T-helper 17 cell (primary cell): ENCODE data around the gene ALOX5. TPM values are rescaled to one million over a fixed set of nuclear protein-coding genes. Genes with fewer than 3 reads are reported as not detected.
"Not testable (repeated sequence)": the region's sequence is repeated elsewhere in the genome, so short reads cannot be mapped to it uniquely, and the experiment has no call there.

Experiments used
- ATAC-seq: fragments of 150-1000 bp; cut with Tn5 transposase; 2 replicates; pipeline ENCODE4 v1.10.0; 2021; ENCODE audit warnings: mild to moderate bottlenecking, moderate library complexity
- DNase-seq, 3 donors: peaks; one replicate each; pipeline versions ENCODE4 v3.0.0 to v3.0.0-alpha.2; 2020 to 2021
- H3K9me3 ChIP-seq: one replicate; pipeline ENCODE4 v1.7.0; 2013; ENCODE audit warnings: low read length, mild to moderate bottlenecking; ENCODE audit not compliant: control insufficient read depth, poor library complexity, severe bottlenecking
- H3K27ac Mint-ChIP-seq: one replicate; pipeline ENCODE4 v1.8.0; 2022; ENCODE audit warnings: mild to moderate bottlenecking, moderate library complexity, mixed read lengths
- H3K27me3 Mint-ChIP-seq: one replicate; pipeline ENCODE4 v1.8.0; 2022; ENCODE audit warnings: mixed read lengths
- H3K36me3 Mint-ChIP-seq: one replicate; pipeline ENCODE4 v1.8.0; 2022; ENCODE audit warnings: low read depth, mixed read lengths
- H3K4me1 Mint-ChIP-seq: one replicate; pipeline ENCODE4 v1.8.0; 2022; ENCODE audit warnings: mild to moderate bottlenecking, mixed read lengths
- H3K4me3 Mint-ChIP-seq: one replicate; pipeline ENCODE4 v1.8.0; 2022; ENCODE audit warnings: mild to moderate bottlenecking, moderate library complexity, mixed read lengths
- total RNA-seq, 4 donors: library from RNA in 2 of 4; stranded (reverse) in 2 of 4; gene quantifications; one replicate each; pipeline ENCODE4 v1.2.3 and lab custom pipeline; 2022 to 2026

The ALOX5 gene
- total RNA-seq, 2 donors from 2014 or later: 19.8 to 66.6 TPM

GRCh38 chr10:45377858-45378257, 3.8 kb downstream of the ALOX5 start:
- peaks cover 37% of the 10 kb centered on the region for H3K4me1 Mint-ChIP-seq
- peak overlapping the region; percentile 76 for H3K27ac Mint-ChIP-seq
- H3K36me3 Mint-ChIP-seq: peaks cover 6% of the 10 kb centered on the region
- peak overlapping the region; percentile 53 for H3K4me3 Mint-ChIP-seq
- no peaks in the 10 kb centered on the region for H3K9me3 ChIP-seq
- H3K27me3 Mint-ChIP-seq: no peaks in the 10 kb centered on the region
- ATAC-seq (no peak), DNase-seq (no peak)

- Mint-ChIP-seq H3K27me3 (no peaks in the 10 kb centered on the region), H3K36me3 (peaks cover 3% of the 10 kb centered on the region), H3K27ac (peak overlapping the region; percentile 14), H3K4me1 (peaks cover 30% of the 10 kb centered on the region), H3K4me3 (no peak overlapping the region)
- ATAC-seq (no peak), DNase-seq (no peak)
- no peaks in the 10 kb centered on the region for H3K9me3 ChIP-seq
Observed at GRCh38 chr10:45378914-45379726, 5.1 kb downstream of the ALOX5 start.

- no peaks in the 10 kb centered on the region for H3K9me3 ChIP-seq
- Mint-ChIP-seq H3K27me3 (no peaks in the 10 kb centered on the region), H3K27ac (no peak overlapping the region), H3K4me1 (peaks cover 25% of the 10 kb centered on the region), H3K4me3 (no peak overlapping the region), H3K36me3 (peaks cover 3% of the 10 kb centered on the region)
- DNase-seq: no peak
- ATAC-seq: peak; percentile 49
Observed at GRCh38 chr10:45379891-45380540, 6.0 kb downstream of the ALOX5 start.

- H3K27me3 Mint-ChIP-seq: no peaks in the 10 kb centered on the region
- DNase-seq (no peak), ATAC-seq (no peak)
- H3K4me1 Mint-ChIP-seq: peaks cover 16% of the 10 kb centered on the region
- no peaks in the 10 kb centered on the region for H3K9me3 ChIP-seq
- H3K27ac Mint-ChIP-seq: no peak overlapping the region
- H3K36me3 Mint-ChIP-seq: peaks cover 6% of the 10 kb centered on the region
- no peak overlapping the region for H3K4me3 Mint-ChIP-seq
Observed at GRCh38 chr10:45380903-45381620, 7.0 kb downstream of the ALOX5 start.

GRCh38 chr10:45382591-45382990, 8.6 kb downstream of the ALOX5 start:
- DNase-seq (no peak), ATAC-seq (no peak)
- H3K27me3 Mint-ChIP-seq: no peaks in the 10 kb centered on the region

GRCh38 chr10:45383682-45384330, 9.8 kb downstream of the ALOX5 start:
- H3K9me3 ChIP-seq: no peaks in the 10 kb centered on the region
- peaks cover 3% of the 10 kb centered on the region for H3K36me3 Mint-ChIP-seq
- peaks cover 3% of the 10 kb centered on the region for H3K4me1 Mint-ChIP-seq
- no peak overlapping the region for H3K27ac Mint-ChIP-seq
- no peak for DNase-seq
- no peak for ATAC-seq
- H3K27me3 Mint-ChIP-seq: no peaks in the 10 kb centered on the region
- no peak overlapping the region for H3K4me3 Mint-ChIP-seq

More at GRCh38 chr10:45382591-45382990, 8.6 kb downstream of the ALOX5 start:
- H3K36me3 Mint-ChIP-seq: peaks cover 3% of the 10 kb centered on the region
- no peaks in the 10 kb centered on the region for H3K9me3 ChIP-seq
- no peak overlapping the region for H3K27ac Mint-ChIP-seq
- H3K4me1 Mint-ChIP-seq: peaks cover 8% of the 10 kb centered on the region
- no peak overlapping the region for H3K4me3 Mint-ChIP-seq

GRCh38 chr10:45386657-45387056, 12.6 kb downstream of the ALOX5 start:
- Mint-ChIP-seq H3K4me3 (no peak overlapping the region), H3K36me3 (peaks cover 3% of the 10 kb centered on the region), H3K4me1 (no peaks in the 10 kb centered on the region), H3K27me3 (no peaks in the 10 kb centered on the region), H3K27ac (no peak overlapping the region)
- ATAC-seq: no peak
- H3K9me3 ChIP-seq: no peaks in the 10 kb centered on the region
- DNase-seq: no peak

- H3K27ac Mint-ChIP-seq: no peak overlapping the region
- DNase-seq (no peak), ATAC-seq (no peak)
- H3K36me3 Mint-ChIP-seq: peaks cover 3% of the 10 kb centered on the region
- no peaks in the 10 kb centered on the region for H3K27me3 Mint-ChIP-seq
- H3K4me3 Mint-ChIP-seq: no peak overlapping the region
- H3K9me3 ChIP-seq: no peaks in the 10 kb centered on the region
- H3K4me1 Mint-ChIP-seq: no peaks in the 10 kb centered on the region
Observed at GRCh38 chr10:45387096-45387893, 13.3 kb downstream of the ALOX5 start.

GRCh38 chr10:45389671-45390070, 15.7 kb downstream of the ALOX5 start:
- DNase-seq, H3K36me3 Mint-ChIP-seq, H3K4me3 Mint-ChIP-seq, H3K4me1 Mint-ChIP-seq, ATAC-seq, H3K9me3 ChIP-seq, H3K27me3 Mint-ChIP-seq, H3K27ac Mint-ChIP-seq: not testable (repeated sequence)

- not testable (repeated sequence) for H3K4me1 Mint-ChIP-seq, ATAC-seq, H3K27me3 Mint-ChIP-seq, H3K4me3 Mint-ChIP-seq, H3K36me3 Mint-ChIP-seq, H3K9me3 ChIP-seq, H3K27ac Mint-ChIP-seq, DNase-seq
Observed at GRCh38 chr10:45391636-45392035, 17.6 kb downstream of the ALOX5 start.

GRCh38 chr10:45395554-45395953, 21.5 kb downstream of the ALOX5 start:
- H3K36me3 Mint-ChIP-seq: peaks cover 2% of the 10 kb centered on the region
- no peak overlapping the region for H3K27ac Mint-ChIP-seq
- no peaks in the 10 kb centered on the region for H3K4me1 Mint-ChIP-seq
- no peaks in the 10 kb centered on the region for H3K9me3 ChIP-seq
- DNase-seq: no peak
- no peak for ATAC-seq
- no peaks in the 10 kb centered on the region for H3K27me3 Mint-ChIP-seq
- H3K4me3 Mint-ChIP-seq: no peak overlapping the region

GRCh38 chr10:45398595-45398994, 24.6 kb downstream of the ALOX5 start:
- Mint-ChIP-seq H3K27ac (no peak overlapping the region), H3K4me1 (peaks cover 8% of the 10 kb centered on the region), H3K27me3 (no peaks in the 10 kb centered on the region), H3K4me3 (no peak overlapping the region), H3K36me3 (peaks cover 2% of the 10 kb centered on the region)
- H3K9me3 ChIP-seq: no peaks in the 10 kb centered on the region
- ATAC-seq (no peak), DNase-seq (no peak)
